ENCODE measurements around the gene XRCC1.
"Not testable (repeated sequence)": the region's sequence is repeated elsewhere in the genome, so short reads cannot be mapped to it uniquely, and the experiment has no call there.

The XRCC1 gene

GRCh38 chr19:43527860-43528622 lies 47.3 kb downstream of the XRCC1 start:
- DNase-seq (ENCODE audit: low read depth): peak; percentile 44
- H3K4me3 ChIP-seq (ENCODE audit: control insufficient read depth, low read depth, low read length): peak overlapping the region; percentile 85
- TF ChIP-seq, protein P1, sequence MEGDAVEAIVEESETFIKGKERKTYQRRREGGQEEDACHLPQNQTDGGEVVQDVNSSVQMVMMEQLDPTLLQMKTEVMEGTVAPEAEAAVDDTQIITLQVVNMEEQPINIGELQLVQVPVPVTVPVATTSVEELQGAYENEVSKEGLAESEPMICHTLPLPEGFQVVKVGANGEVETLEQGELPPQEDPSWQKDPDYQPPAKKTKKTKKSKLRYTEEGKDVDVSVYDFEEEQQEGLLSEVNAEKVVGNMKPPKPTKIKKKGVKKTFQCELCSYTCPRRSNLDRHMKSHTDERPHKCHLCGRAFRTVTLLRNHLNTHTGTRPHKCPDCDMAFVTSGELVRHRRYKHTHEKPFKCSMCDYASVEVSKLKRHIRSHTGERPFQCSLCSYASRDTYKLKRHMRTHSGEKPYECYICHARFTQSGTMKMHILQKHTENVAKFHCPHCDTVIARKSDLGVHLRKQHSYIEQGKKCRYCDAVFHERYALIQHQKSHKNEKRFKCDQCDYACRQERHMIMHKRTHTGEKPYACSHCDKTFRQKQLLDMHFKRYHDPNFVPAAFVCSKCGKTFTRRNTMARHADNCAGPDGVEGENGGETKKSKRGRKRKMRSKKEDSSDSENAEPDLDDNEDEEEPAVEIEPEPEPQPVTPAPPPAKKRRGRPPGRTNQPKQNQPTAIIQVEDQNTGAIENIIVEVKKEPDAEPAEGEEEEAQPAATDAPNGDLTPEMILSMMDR (conservative IDR thresholded peaks at IDR 0.05; ENCODE audit: control insufficient read depth, insufficient read depth, low read depth, low read length): no peak

- TF ChIP-seq, protein P1 (conservative IDR thresholded peaks at IDR 0.05; ENCODE audit: control insufficient read depth, insufficient read depth, low read depth, low read length): no peak
- H3K4me3 ChIP-seq (ENCODE audit: control insufficient read depth, low read depth, low read length): peak within 1 kb of the TSS; percentile 85
- DNase-seq (ENCODE audit: low read depth): peak; percentile 31
Measured at GRCh38 chr19:43526884-43527859, 48.2 kb downstream of the XRCC1 start, which contains the start of gene ETHE1. TSS of gene ETHE1 (minus strand) at chr19:43527201. CDS start at chr19:43527177, 24 bp downstream.

DNA sequence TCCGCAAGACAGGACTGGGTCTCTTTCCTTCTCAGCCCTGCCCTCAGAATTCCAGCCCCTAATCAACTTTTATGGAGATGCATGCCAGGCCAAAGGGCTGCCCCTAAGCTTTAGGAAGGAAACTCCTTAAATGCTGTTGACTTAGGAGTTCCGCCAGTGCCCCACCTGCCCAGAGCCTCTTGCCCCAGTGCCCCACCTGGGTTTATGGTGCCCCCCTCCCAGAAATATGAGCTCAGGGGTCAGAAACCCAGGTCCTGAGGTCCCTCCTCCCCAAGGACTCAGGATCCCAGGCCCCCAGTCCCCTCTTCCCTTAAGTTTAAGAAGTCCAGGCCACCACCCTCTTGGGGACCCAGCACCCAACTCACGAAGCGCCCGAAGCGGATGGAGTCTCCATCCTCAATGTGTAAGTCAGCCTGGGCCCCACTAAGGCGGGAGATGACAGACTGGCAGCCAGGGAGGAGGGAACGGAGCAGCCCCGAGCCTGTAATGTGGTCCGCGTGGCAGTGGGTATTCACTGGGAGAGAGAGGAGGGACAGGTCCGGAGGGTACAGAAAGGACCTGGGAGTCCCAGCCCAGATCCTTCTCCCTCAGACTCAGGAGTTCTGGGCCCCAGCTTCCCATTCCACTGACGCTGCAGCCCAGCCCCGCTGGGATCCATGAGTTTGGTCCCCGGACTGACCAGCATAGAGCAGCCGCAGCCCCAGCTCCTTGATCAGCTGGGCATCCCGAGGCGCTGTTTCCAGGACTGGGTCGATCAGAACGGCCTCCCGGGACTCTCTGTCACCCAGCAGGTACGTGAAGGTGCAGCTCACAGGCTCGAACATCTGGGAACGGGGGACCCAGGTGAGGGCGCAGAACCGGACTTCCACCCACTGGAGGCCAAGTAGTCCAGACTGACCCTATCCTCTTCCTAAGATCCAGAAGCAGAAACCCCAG lies 49.2 kb downstream of the XRCC1 start:
- TF ChIP-seq, protein P1 (conservative IDR thresholded peaks at IDR 0.05; ENCODE audit: control insufficient read depth, insufficient read depth, low read depth, low read length): no peak
- DNase-seq (ENCODE audit: low read depth): no peak
- H3K4me3 ChIP-seq (ENCODE audit: control insufficient read depth, low read depth, low read length): peak overlapping the region; percentile 85

DNA sequence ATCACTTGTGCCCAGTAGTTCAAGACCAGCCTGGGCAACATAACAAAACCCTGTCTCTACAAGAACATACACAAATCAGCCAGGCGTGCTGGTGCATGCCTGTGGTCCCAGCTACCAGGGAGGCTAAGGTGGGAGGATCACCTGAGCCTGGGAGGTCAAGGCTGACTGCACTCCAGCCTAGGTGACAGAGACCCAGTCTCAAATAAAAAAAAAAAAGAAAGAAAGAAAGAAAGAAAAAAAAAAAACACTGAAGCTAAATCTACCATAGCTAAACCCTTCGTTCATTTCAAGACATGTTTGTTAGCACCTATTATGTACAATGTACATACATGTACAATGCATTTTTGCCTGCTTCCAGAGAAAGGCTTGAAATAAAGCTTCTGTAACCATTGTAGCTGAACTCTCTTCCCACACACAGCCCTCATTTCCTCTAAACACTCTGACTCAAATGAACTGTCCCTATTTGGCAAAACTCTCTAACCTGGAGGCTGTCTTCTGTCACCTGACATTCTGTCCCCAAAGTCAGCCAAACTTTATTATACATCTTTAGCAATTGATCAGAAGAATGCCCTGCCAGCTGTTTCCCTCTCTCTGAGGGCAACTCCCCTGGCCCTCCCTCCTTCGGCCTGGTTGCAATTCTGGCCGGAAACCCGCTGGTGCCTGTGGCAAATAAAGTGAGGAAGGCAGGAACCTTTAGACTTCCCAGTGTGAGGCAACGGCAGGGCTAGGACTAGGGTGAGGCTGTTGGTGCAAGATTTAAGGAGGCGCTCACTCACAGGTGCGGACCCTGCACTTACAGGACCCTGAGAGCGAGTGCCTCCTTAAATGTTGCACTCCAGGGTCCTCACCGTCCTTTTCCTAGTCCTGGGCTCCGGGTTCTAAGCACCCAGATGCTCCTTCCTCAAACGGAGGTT lies 50.1 kb downstream of the XRCC1 start:
- peak overlapping the region; percentile 85 for H3K4me3 ChIP-seq (ENCODE audit: control insufficient read depth, low read depth, low read length)
- TF ChIP-seq, protein P1 (conservative IDR thresholded peaks at IDR 0.05; ENCODE audit: control insufficient read depth, insufficient read depth, low read depth, low read length): no peak
- DNase-seq (ENCODE audit: low read depth): peak; percentile 29

GRCh38 chr19:43523696-43524095 lies 51.6 kb downstream of the XRCC1 start:
- not testable (repeated sequence) for H3K4me3 ChIP-seq (ENCODE audit: control insufficient read depth, low read depth, low read length); DNase-seq (ENCODE audit: low read depth)

- TF ChIP-seq, protein P1 (conservative IDR thresholded peaks at IDR 0.05; ENCODE audit: control insufficient read depth, insufficient read depth, low read depth, low read length): no peak
- H3K4me3 ChIP-seq (ENCODE audit: control insufficient read depth, low read depth, low read length): no peak overlapping the region
- no peak for DNase-seq (ENCODE audit: low read depth)
Measured at GRCh38 chr19:43522929-43523328, 52.4 kb downstream of the XRCC1 start.

Measured in fibroblast of mammary gland (primary cell).